Keratinocyte (primary cell): ENCODE data around the gene ZNF716.

Source experiments
- EZH2 ChIP-seq: IDR thresholded peaks from one replicate; pipeline ENCODE4 v1.6.1; 2012; ENCODE audit warnings: inconsistent platforms, mild to moderate bottlenecking, low read length, moderate library complexity
- TF ChIP-seq, protein P1 (sequence below), 3 experiments: IDR thresholded peaks in 1 of 3; conservative IDR thresholded peaks in 1 of 3; optimal IDR thresholded peaks in 1 of 3; 2 replicates in 2 of 3; 3 replicates in 1 of 3; pipeline versions ENCODE3 to v1.5.1; 2011; ENCODE audit warnings: low read length in 3 of 3, mild to moderate bottlenecking in 3 of 3, moderate library complexity in 2 of 3, control low read depth in 1 of 3, inconsistent platforms in 1 of 3; ENCODE audit not compliant: insufficient read depth in 2 of 3; ENCODE audit errors: extremely low read depth in 1 of 3

DNA sequence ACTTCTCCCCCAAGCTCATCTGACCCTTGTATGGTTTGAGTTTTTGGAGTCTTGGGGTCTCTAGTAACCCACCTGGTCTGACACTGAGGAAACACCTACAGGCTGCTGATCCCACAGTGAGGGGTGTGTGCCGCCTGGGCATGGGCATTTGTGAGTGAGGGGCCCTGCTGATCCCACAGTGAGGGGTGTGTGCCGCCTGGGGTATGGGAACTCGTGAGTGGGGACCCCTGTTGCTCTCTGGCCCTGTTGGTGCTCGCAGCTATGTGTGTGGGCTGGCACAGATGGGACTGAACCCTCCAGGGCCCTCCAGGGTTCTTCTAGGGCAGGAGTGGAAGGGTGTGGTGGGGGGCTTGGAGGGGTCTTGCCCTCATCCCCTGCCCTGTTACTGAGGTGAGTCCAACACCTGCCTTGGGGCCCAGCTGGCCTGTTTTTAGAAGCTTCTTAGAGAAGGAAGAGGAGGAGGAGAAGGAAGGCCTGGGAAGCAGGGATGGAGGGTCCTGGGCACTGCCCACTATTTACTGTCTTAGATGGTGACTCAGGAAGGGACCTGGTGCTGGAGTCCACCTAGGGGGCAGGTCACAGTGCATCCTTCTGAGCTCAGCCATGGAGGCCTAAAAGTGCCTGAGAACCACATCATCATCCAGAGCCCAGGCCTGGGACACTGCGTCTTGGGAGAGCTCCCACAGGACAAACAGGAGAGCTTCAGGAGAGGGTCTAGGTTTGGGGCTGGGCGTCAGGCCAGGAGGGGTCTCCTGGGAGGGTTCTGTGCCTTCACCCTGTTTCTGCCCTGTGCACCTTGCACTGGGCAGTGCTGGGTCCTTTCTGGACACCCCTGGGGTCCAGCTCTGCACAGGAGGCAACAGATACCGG lies 36.2 kb upstream of the ZNF716 start:
- TF ChIP-seq, protein P1, sequence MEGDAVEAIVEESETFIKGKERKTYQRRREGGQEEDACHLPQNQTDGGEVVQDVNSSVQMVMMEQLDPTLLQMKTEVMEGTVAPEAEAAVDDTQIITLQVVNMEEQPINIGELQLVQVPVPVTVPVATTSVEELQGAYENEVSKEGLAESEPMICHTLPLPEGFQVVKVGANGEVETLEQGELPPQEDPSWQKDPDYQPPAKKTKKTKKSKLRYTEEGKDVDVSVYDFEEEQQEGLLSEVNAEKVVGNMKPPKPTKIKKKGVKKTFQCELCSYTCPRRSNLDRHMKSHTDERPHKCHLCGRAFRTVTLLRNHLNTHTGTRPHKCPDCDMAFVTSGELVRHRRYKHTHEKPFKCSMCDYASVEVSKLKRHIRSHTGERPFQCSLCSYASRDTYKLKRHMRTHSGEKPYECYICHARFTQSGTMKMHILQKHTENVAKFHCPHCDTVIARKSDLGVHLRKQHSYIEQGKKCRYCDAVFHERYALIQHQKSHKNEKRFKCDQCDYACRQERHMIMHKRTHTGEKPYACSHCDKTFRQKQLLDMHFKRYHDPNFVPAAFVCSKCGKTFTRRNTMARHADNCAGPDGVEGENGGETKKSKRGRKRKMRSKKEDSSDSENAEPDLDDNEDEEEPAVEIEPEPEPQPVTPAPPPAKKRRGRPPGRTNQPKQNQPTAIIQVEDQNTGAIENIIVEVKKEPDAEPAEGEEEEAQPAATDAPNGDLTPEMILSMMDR (optimal IDR thresholded peaks at IDR 0.05 in 1 of 3, IDR thresholded peaks at IDR 0.05 in 1 of 3, conservative IDR thresholded peaks at IDR 0.05 in 1 of 3; ENCODE audit: extremely low read depth in 1 of 3, insufficient read depth in 2 of 3, low read length in 3 of 3) = no peak
- TF ChIP-seq EZH2 = no peak
